Renal cortex interstitium (tissue), 11 donors: Measurements from ENCODE around the gene ANXA8. TPM values are rescaled to one million over a fixed set of nuclear protein-coding genes. Genes with fewer than 3 reads are reported as not detected.

Experiments used
- DNase-seq, 11 donors: peaks; one replicate each; pipeline ENCODE4 v3.0.0-alpha.2; 2013; ENCODE audit warnings: low read depth in 9 of 11, low spot score in 4 of 11; ENCODE audit errors: extremely low read depth in 1 of 11
- polyA plus RNA-seq, 3 donors: library from polyadenylated mRNA; unstranded; fragments of 120-200 nt; gene quantifications; one replicate each; pipeline ENCODE4 v1.2.1, GENCODE V29; 2013; ENCODE audit not compliant: insufficient read length in 3 of 3

Gene ANXA8
- polyA plus RNA-seq, 3 donors = 0.14 to 0.15 TPM; not detected in 1

DNA sequence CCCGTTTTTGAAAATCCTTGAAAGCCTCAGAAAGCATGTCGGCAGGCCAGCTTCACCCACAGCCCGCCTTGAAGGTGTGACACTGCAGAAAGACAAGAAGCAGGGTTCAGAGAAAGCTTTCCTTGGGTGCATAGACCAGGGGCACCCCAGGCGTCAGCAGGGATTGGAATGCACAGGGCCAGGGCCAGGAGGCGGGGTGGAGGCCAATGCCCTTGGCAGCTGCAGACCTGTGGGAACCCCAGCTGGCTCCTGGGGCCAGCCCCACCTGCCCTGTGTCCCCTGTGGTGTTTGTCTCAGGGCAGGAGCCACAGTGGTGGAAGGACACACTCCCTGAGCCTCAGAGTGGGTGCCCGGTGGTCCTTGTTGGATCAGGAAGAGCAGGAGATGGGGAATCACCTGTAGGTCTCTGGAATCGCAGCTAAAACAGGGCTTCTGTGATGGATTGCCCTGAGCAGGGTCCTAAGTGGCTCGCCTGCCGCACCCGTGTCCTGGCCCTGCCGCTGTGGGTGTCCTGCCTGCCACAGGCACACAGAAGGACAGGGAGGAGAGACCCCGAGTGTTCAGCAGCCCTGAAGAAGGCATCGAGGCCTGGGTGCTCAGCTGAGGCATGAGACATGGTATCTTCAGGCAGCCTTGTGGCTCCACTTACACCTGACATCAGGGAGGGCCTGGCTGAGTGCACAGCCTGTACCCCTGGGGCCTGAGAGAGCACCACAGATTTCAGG is 32.5 kb downstream of the ANXA8 start:
- no peak for DNase-seq

DNA sequence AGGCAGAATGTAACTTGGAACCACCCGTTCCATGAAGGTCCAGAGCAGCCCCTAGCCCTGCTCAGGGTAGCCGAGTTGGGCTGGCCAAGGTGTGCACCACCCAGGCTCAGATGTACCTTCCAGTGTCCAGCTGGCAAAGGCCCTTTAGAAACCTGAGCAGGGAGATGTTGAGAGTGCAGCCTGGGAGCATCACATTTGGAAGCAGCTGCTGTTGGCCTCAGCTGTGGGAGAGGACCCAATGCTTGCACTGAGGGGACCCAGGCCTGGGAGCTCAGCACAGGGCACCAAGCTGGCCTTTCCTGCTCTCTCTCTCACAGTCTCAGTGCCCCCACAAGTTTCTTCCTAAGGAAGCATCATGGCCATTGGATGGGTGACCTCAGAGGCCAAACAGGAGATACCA is 33.5 kb downstream of the ANXA8 start:
- no peak for DNase-seq

DNA sequence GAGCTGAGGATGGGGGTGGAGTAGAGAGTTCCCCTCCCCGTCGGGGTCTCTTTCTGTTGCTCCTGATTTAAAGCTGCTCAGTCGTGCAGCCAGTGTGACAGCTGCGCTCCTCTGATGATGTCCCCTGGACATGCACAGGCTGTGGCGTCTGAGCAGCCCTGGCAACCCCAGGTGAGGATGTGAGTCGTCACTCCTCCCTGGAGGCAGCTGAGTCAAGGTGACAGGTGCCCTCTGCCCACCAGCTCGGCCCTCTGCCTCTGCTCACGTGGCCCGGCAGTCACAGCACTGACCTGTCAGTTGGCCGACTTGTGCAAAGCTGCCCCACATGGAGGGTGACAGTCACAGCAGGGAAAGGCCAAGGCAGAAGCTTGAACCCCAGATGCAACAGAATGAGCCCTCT is 33.9 kb downstream of the ANXA8 start:
- DNase-seq = no peak

DNA sequence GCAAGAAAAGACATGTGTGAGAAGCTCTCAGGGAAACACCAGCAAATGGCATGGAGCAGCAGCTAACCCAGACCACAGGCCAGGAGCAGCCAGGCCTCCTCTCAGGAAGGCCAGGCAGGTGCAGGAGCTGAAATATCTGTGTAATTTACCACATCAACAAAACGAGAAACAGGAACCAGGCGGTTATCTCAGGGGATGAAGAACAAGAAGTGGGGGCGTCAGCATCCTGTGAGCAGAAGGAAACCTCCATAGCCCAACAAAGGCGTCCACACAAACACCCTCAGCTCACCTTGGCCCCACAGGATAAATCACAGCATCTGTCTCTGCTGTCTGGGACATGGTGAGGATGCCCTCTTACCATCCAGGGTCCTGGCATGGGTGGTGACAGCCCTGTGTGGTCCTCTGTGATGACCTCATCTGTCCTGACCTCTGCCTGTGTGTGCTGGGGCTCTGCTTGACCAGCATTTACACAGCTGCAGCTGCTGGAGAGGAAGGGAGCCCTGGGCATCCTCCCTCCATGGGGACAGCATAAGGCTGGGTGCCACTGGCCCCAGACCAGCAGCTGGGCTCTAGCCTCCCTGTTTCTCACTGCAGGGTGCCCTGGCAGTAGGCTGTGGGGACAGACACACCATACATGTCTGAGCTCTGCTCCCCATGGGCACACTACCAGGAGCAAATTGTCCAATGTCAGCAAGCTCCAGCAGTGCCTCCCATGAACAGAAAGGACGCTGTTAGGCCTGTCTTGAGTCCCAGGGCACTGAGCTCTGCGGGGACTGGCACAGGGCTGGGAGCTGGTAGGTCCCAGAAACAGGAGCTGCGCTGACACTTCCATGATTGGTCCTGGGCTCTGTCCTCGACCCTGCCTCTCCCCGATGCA is 34.6 kb downstream of the ANXA8 start:
- DNase-seq = no peak

DNA sequence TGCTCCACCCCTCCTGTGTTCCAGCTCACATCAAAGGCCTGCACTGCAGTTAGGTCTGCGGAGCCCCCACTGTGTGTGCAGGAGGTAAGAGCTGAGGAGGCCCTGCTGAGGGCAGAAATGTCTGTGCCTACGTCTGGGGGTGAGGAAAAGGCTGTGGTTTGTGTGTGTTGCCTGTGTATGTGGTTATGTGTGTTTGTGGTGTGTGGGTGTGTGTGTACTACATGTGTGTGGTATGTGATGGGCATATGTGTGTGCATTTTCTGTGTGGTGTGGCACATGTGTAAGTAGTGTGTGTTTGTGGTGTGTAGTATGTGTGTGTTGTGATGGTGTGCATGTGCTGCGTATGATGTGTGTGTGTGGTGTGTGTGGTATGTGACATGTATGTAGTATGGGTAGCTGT is 36.2 kb downstream of the ANXA8 start:
- no peak for DNase-seq

DNA sequence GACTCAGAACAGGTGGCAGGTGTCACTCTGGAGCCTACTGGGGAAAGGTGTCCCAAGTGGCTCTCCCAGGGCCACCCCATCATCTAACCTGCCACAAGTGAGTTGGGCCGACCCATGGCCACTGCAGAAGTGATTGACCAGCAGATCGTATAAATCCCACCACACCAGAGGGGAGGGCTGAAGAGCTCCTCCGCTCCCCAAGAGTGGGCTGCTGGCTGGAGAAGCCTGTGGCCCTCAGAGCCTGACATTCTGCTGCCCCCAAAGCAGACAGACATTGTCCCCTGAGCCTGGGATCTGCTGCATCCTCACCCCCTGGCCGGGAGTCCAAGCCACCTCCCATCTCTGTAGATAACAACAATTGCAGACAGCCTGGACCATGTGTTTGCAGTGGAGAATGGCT is 36.7 kb downstream of the ANXA8 start:
- no peak for DNase-seq

DNA sequence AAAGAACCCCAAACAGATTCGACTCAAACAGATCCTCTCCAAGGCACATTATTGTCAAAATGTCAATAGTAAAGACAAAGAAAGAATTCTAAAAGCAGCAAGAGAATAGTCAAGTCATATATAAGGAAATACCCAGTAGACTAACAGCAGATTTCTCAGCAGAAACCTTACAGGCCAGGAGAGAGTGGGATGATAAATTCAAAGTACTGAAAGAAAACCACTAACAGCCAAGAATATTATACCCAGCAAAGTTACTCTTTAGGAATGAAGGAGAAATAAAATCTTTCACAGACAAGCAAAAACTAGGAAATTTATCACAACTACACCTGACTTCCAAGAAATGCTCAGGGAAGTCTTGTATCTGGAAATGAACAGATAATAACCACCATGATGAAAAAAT is 38.2 kb downstream of the ANXA8 start:
- DNase-seq = no peak

DNA sequence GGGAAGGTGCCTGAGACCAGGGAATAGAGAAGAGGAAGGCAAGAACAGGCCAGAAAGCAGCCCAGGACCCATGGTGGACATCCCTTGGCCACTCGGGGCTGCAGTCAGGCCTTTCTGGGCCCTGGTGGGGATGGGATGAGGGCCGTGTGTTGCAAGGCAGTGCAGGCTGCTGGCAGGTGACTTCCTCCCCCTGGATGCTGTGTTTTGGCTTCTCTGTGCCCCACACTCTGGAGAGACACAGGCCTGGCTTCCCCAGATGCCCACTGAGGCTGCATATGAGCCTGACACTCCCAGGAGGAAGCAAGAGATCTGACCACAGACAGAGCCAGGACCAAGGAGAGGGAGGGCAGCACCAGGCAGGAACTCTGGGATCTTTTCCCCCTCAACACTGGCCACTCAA is 39.9 kb downstream of the ANXA8 start:
- DNase-seq = no peak

DNA sequence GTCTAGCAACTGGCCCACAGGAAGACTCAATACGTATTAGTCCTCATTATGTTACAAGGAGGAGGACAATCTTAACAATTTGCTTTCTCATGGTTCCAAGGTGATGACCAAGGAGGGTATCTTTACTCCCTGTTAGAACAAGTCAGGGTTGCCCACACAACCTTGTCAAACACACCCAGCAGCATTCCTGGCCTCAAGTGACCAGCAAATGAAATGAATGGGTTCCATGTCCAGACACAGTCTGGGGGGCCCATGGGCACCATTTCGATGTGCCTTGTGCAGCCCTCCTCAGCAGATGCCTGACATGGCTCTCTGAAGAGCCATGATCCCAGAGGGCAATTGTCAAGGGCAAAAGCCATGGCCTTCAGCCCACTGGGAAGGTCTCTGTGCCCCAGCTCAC is 40.8 kb downstream of the ANXA8 start:
- no peak for DNase-seq

DNA sequence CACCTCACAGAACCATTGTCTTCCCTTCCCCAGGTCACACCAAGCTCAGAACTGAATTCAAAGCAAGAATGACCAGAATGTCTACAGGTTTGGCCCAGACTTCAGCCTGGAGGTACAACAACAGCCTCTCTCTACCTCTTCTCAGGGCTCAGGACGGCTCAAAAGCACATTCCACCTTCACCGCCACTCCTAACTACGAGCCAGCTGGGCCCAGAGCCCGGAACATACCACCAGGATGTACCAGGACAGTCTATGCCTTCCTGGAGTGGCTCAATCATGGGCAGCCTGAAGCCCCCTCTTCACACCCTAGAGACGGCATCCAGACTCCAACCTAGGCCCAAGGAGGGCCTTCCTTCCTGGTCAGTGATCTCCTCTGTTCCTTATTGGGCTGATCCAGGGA is 41.6 kb downstream of the ANXA8 start:
- DNase-seq = no peak

DNA sequence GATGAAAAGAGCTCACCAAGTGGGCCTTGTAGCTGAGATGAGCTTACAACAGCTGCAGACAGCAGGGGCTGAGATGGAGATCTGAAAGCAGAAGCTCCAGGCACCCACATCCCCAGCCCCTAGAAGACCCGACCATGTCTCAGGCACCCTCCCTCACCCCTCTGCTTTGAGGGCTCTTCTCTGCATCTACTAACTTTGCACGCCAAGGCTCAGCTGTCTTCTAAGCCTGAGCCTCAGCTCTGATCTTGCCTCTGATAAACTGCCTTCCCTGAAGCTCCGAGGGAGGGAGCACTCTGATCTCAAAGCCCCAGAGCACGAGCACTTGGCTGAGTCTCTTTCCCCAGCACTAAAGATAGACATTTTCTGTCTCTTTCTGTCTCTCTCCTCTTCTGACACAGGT is 42.0 kb downstream of the ANXA8 start:
- no peak for DNase-seq

DNA sequence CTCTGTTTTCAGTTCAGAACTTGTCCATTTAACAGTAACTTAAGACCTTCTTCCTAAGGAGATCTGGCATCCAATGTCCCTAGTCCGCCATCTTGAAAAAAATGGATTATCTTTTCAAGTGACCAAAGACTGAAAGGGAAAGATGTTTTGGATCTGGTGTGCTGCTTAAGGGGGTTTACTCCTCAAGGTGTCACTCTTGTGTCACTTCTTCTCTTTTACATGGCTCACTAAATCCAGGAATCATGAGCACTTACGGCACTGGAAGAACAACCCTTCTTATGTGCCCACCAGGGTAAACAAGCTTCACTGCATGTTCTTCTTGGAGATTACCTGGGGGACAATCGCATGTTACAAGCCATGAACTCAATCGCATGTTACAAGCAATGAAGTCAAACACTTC is 43.7 kb downstream of the ANXA8 start:
- DNase-seq = no peak

DNA sequence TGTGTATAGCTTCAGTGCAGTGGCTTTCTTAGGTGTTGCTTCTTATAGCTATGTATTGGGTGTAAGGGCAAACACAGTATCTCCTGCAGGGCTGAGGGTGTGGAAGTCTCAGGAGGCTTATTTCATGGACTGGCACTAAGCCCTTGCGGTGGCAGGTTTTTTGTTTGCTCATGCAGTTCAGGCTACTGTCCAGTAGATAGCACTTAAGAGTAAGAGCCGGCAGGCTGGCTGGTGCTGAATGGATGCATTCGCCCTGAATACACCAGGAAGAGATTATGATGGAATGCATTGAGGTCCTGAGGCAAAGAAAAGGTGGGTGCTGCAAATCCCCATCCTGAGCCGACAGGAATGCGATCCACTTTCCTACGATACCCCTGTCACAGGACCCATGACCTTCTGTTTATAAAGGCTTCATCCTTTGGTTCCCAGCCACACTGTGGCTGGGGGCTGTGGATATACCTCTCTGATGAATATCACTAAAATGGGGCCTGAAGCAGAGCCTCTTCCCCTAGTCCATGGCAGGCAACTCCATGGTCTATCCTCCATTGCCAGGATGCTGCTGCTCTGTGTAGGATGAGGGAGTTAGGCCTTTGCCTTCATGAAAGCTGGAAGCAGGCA is 44.9 kb downstream of the ANXA8 start:
- DNase-seq = no peak

DNA sequence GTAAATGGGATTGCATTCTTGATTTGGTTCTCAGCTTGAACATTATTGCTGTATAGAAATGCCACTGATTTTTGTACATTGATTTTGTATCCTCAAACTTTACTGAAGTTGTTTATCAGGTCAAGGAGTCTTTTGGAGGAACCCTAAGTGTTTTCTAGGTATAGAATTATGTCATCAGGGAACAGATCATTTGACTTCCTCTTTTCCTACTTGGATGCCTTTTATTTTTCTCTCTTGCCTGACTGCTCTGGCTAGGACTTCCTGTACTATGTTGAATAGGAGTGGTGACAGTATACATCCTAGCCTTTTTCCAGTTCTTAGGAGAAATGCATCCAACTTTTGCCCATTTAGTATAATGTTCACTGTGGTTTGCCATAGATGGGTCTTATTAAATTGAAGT is 48.8 kb downstream of the ANXA8 start:
- no peak for DNase-seq

DNA sequence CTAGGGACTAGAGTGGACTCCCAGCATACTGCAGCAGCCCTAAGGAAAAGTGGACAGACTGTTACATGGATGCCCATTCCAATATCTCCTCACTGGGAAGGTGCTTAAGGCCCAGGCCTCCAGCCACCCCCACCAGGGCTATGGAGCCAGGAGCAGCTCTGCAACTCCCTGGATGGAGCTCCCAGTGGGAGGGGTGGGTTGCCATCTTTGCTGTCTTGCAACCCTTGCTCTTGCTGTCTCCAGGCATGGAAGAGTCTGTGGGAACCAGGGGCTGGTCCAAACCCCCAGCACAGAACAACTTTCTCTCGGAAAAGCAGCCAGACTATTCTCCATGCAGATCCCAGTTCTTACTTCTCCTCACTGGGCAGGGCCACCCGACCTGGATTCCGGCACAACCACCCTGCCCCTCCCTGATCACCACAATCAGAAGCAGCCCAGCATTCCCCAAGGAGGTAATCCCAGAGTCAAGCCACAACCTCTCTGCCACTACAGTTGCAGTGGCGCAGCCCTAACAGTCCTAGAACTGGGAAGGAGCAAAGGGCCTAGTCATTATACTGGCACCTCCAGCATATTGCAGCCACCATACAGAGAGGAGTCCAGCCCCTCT is 58.0 kb downstream of the ANXA8 start:
- DNase-seq = no peak

DNA sequence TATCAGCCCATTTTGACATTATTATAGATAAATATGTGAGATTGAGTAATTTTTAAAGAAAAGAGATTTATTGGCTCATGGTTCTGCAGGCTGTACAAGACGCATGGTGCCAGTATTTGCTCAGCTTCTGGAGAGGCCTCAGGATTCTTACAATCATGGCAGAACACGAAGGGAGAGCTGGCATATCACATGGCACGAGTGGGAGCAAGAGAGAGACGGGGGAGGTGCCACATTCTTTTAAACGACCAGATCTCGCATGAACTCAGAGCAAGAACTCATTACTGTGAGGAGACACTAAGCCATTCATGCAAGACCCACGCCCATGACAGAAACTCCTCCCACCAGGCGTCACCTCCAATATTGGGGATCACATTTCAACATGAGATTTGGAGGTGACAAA is 59.7 kb downstream of the ANXA8 start:
- DNase-seq = no peak

DNA sequence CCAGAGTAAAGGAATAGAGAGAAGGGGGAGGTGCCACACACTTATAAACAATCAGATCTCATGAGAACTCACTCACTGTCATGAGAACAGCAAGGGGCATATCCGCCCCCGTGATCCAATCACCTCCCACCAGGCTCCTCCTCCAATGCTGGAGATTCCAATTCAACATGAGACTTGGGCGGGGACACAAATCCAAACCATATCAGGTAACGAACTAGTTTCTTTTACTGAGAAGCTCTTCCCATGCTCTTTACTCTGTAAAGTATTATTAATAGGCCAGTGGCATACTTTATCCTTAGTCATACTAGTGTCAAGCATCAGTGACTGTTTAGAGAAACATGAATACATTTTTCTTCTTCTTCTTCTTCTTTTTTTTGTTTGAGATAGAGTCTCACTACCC is 60.4 kb downstream of the ANXA8 start:
- no peak for DNase-seq

DNA sequence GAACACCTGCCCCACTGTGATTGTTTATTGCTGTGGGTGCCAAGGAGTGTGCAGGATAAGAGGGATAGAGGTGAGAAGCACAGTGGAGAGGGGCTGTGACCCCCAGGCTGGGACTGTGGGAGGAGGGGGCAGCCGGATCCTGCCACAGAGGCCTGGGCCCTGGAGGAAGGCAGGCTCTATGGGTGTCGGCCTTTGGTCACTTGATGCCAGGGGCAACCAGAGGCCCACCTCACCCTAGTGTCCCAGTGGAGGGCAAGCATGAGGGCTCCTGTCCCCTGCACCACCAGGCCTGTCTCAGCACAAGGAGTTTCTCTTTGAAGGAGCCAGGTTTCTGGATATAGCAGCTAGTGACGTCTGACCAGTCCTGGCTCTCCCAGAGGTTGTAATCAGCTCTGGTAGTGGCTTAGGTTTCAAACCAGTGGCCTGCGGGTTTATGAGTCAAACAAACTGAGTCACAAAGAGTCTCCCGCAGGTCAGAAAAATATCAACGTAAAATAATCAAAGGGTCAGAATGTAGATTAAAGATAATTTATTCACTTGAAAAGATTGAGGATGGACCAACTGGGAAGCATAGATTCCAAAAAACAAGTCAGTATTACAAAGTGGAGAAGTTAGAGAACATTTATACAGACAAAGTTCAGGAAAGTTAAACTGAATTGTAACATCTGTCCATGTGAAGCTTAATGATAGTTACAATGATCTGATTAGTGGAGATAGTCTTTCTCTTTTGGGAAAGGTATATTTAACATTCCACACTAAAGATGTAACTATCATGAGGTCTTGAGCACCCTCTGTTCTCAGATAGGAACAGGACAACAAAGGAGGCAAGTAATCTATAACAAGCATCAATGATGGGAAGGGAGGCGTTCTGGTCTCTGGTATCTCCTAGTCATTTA is 62.6 kb downstream of the ANXA8 start:
- DNase-seq = no peak
